ENCODE results near the gene OTOF.

Gene OTOF

DNA sequence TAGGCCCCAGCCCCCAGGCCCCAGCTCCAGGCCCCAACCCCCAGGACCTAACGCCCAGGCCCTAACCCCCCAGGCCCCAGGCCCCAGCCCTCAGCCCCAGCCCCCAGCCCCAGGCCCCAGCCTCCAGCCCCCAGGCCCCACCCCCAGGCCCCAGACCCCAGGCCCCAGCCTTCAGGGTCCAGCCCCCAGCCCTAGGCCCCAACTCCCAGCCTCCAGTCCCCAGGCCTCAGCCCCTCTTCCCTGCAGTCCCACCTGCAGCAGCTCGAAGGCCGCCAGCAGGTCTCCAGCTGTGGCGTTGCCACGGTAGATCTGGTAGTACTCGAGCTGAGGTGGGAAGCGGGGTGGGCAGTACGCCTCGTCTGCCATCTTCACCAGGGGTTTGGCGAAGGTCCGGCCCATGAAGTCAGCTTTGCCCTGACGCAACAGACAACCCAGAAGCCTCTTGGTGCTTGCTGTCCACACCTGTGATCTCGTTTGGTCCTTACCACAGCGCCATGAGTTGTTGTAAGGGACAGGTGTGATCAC, 3.6 kb downstream of the OTOF start:
- no peaks in the 10 kb centered on the region for H3K36me3 Mint-ChIP-seq (ENCODE audit: low read depth)
- peaks cover 3% of the 10 kb centered on the region for H3K27me3 Mint-ChIP-seq (ENCODE audit: low read depth, poor library complexity)
- H3K27ac Mint-ChIP-seq, result no peak overlapping the region
- H3K9me3 Mint-ChIP-seq, result peaks cover under 1% of the 10 kb centered on the region
- TF ChIP-seq, protein P1, sequence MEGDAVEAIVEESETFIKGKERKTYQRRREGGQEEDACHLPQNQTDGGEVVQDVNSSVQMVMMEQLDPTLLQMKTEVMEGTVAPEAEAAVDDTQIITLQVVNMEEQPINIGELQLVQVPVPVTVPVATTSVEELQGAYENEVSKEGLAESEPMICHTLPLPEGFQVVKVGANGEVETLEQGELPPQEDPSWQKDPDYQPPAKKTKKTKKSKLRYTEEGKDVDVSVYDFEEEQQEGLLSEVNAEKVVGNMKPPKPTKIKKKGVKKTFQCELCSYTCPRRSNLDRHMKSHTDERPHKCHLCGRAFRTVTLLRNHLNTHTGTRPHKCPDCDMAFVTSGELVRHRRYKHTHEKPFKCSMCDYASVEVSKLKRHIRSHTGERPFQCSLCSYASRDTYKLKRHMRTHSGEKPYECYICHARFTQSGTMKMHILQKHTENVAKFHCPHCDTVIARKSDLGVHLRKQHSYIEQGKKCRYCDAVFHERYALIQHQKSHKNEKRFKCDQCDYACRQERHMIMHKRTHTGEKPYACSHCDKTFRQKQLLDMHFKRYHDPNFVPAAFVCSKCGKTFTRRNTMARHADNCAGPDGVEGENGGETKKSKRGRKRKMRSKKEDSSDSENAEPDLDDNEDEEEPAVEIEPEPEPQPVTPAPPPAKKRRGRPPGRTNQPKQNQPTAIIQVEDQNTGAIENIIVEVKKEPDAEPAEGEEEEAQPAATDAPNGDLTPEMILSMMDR (IDR thresholded peaks at IDR 0.05), result no peak
- H3K4me1 Mint-ChIP-seq, result peaks cover 8% of the 10 kb centered on the region
- no peak overlapping the region for H3K4me3 Mint-ChIP-seq
- DNase-seq, result no peak

DNA sequence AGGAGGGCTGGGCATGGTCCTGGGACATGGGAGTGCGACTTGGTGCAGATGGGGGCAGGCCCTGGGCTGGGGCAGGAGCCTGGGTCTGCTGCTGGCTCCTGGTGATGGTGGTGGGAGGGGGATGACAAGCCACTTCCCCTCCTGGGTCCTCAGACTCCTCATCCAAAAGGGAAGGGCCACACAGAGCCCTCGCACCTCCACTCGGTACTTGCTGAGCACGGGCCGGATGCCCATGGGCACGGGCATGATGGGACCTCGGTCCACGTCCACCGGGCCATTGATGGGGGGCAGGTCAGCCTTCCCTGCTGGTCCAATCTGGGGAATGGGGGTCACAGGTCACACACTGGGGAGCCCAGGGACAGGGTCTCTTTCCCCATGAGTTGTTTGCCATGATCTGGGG, 4.1 kb downstream of the OTOF start:
- no peak overlapping the region for H3K27ac Mint-ChIP-seq
- DNase-seq, result no peak
- no peak overlapping the region for H3K4me3 Mint-ChIP-seq
- peaks cover 3% of the 10 kb centered on the region for H3K27me3 Mint-ChIP-seq (ENCODE audit: low read depth, poor library complexity)
- H3K36me3 Mint-ChIP-seq (ENCODE audit: low read depth), result no peaks in the 10 kb centered on the region
- TF ChIP-seq, protein P1 (IDR thresholded peaks at IDR 0.05), result no peak
- peaks cover 4% of the 10 kb centered on the region for H3K9me3 Mint-ChIP-seq
- H3K4me1 Mint-ChIP-seq, result peaks cover 8% of the 10 kb centered on the region

DNA sequence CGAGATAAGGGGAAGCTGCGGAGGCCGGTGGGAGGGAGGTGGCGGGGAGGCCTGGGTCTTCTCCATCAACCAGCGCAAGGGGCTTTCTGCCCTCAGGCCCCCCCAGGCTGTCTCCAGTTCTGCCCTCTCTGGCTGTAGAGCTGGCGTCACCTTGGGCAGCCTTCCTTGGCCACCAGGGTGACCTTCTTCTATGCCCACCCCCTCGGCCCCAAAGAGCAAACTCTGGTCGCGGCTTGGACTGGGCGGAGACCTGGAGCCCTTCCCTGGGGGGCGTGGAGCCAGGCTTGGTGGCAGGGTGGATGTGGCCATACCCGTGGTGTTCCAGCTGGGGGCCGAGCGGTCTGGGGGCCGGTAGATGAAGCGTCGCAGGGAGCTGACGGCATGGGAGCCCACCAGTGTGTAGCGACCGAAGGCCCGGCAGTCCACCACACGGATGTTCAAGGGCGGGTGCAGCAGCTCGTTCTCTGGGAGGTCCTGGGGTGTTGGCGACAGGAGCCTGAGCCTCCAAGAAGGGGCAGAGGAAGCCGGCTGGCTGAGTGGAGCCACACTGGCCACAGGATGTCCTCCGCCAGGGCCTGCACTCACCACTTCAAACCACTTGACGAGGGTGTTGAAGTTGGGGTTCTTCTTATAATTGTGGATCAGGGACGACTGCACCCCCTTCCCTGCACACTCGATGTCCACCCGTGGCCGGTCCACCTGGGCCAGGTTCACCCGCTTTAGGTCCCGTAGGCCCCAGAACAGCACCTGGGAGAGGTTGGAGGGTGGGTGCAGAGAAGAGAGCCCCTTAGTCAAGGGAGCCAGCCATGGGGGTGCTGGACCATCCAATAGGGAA, 4.9 kb downstream of the OTOF start:
- peak overlapping the region; percentile 57 for H3K27ac Mint-ChIP-seq
- DNase-seq, result no peak
- TF ChIP-seq, protein P1 (IDR thresholded peaks at IDR 0.05), result no peak

DNA sequence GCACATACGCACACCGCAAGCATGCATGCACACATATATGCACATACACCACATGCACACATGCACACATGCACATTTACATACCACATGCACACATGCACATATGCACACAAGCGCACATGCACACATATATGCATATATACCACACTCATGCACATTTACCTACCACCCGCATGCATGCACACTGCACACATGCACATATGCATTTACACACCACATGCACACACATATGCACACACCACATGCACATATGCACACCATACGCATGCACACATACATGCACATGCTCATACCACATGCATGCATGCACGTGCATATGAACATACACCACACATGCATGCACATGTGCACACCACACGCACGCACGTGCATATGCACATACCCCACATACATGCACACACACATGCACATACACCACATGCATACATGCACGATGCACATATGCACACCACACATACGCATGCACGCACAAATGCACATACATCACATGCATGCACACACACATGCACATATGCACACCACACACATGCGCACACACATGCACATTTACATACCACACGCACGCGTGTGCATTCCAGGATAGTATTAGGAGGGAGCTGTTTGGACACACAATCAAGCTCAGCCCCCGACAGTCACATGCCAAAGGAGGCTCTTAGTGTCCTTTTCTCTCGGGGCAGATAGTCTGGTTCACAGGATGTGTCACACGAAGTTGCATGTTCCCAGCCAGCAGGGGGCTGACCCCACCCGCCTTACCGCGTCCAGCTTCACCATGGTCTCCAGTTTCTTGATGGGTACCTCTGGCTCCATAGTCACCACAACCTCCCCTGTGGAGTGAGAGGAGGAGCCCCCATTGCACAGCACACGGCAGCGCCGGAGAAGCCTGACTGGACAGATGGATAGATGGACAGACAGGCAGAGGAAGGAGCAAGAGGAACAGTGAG, 5.9 kb downstream of the OTOF start:
- TF ChIP-seq, protein P1 (IDR thresholded peaks at IDR 0.05), result peak; percentile 17
- Mint-ChIP-seq H3K4me3 (no peak overlapping the region), H3K36me3 (ENCODE audit: low read depth) (no peaks in the 10 kb centered on the region), H3K27ac (peak overlapping the region; percentile 57), H3K9me3 (peaks cover 4% of the 10 kb centered on the region), H3K27me3 (ENCODE audit: low read depth, poor library complexity) (no peaks in the 10 kb centered on the region), H3K4me1 (peaks cover 6% of the 10 kb centered on the region)
- DNase-seq, result no peak

More for the DNA sequence above, 4.9 kb downstream of the OTOF start:
- Mint-ChIP-seq H3K36me3 (ENCODE audit: low read depth) (no peaks in the 10 kb centered on the region), H3K4me1 (peaks cover 7% of the 10 kb centered on the region), H3K4me3 (no peak overlapping the region), H3K27me3 (ENCODE audit: low read depth, poor library complexity) (peaks cover 3% of the 10 kb centered on the region), H3K9me3 (peaks cover 4% of the 10 kb centered on the region)

DNA sequence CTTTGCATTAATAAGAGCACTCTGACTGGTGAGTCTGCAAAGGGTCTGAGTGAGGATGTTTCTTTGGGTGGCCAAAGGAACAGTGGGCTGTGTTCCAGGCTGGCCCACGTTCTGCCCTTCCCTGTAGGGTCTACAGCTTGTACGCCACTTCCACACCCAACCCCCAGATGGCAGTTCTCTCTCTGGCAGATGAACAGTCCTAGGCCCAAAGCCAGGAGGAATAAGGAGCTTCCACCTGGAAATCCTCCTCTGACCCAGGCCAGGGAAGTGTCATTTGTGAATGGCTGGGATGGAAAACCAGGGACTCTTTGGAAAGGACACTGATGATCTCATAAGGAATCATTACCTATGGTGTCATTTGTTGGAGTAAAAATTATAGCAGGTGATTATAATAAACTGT, 6.6 kb downstream of the OTOF start:
- no peaks in the 10 kb centered on the region for H3K27me3 Mint-ChIP-seq (ENCODE audit: low read depth, poor library complexity)
- H3K36me3 Mint-ChIP-seq (ENCODE audit: low read depth), result no peaks in the 10 kb centered on the region

More for the DNA sequence above, 6.6 kb downstream of the OTOF start:
- H3K4me1 Mint-ChIP-seq, result peaks cover 6% of the 10 kb centered on the region
- no peak overlapping the region for H3K27ac Mint-ChIP-seq
- no peak for DNase-seq
- peaks cover 4% of the 10 kb centered on the region for H3K9me3 Mint-ChIP-seq
- H3K4me3 Mint-ChIP-seq, result no peak overlapping the region
- TF ChIP-seq, protein P1 (IDR thresholded peaks at IDR 0.05), result no peak

Data from nephron progenitor cell (in vitro differentiated cells).